ENCODE measurements around the gene IDUA.

The IDUA gene

GRCh38 chr4:1015179-1015578, 28.3 kb downstream of the IDUA start:
- no peak for DNase-seq (ENCODE audit: low read depth in 1 of 2, low spot score in 1 of 2)

GRCh38 chr4:1015746-1016145, 28.9 kb downstream of the IDUA start:
- no peak for DNase-seq (ENCODE audit: low read depth in 1 of 2, low spot score in 1 of 2)

- no peak for DNase-seq (ENCODE audit: low read depth in 1 of 2, low spot score in 1 of 2)
These were observed 30.4 kb downstream of the IDUA start for GRCh38 chr4:1017211-1017610.

- no peak for DNase-seq (ENCODE audit: low read depth in 1 of 2, low spot score in 1 of 2)
These were observed 30.9 kb downstream of the IDUA start for GRCh38 chr4:1017706-1018105.

- DNase-seq (ENCODE audit: low read depth in 1 of 2, low spot score in 1 of 2), result no peak
These were observed 31.5 kb downstream of the IDUA start for GRCh38 chr4:1018147-1019020.

- DNase-seq (ENCODE audit: low read depth in 1 of 2, low spot score in 1 of 2), result no peak
These were observed 32.5 kb downstream of the IDUA start for GRCh38 chr4:1019320-1019719.

GRCh38 chr4:1019729-1020470, 33.1 kb downstream of the IDUA start:
- DNase-seq (ENCODE audit: low read depth in 1 of 2, low spot score in 1 of 2), result no peak

- no peak for DNase-seq (ENCODE audit: low read depth in 1 of 2, low spot score in 1 of 2)
These were observed 34.7 kb downstream of the IDUA start for GRCh38 chr4:1021386-1022050.

GRCh38 chr4:1022051-1022738, 35.4 kb downstream of the IDUA start:
- DNase-seq (ENCODE audit: low read depth in 1 of 2, low spot score in 1 of 2), result no peak

GRCh38 chr4:1022739-1023066, 35.9 kb downstream of the IDUA start:
- DNase-seq (ENCODE audit: low read depth in 1 of 2, low spot score in 1 of 2), result no peak

GRCh38 chr4:1023075-1023640, 36.3 kb downstream of the IDUA start:
- DNase-seq (ENCODE audit: low read depth in 1 of 2, low spot score in 1 of 2), result no peak

GRCh38 chr4:1023895-1024740, 37.3 kb downstream of the IDUA start:
- no peak for DNase-seq (ENCODE audit: low read depth in 1 of 2, low spot score in 1 of 2)

GRCh38 chr4:1024882-1025545, 38.2 kb downstream of the IDUA start:
- no peak for DNase-seq (ENCODE audit: low read depth in 1 of 2, low spot score in 1 of 2)

- DNase-seq (ENCODE audit: low read depth in 1 of 2, low spot score in 1 of 2), result peak in 1 of 2 donors; percentile 29
These were observed 39.3 kb downstream of the IDUA start for GRCh38 chr4:1026115-1026514.

GRCh38 chr4:1027219-1027914, 40.5 kb downstream of the IDUA start:
- no peak for DNase-seq (ENCODE audit: low read depth in 1 of 2, low spot score in 1 of 2)

- no peak for DNase-seq (ENCODE audit: low read depth in 1 of 2, low spot score in 1 of 2)
These were observed 41.0 kb downstream of the IDUA start for GRCh38 chr4:1027915-1028238.

- no peak for DNase-seq (ENCODE audit: low read depth in 1 of 2, low spot score in 1 of 2)
These were observed 41.9 kb downstream of the IDUA start for GRCh38 chr4:1028574-1029220.

- no peak for DNase-seq (ENCODE audit: low read depth in 1 of 2, low spot score in 1 of 2)
These were observed 42.7 kb downstream of the IDUA start for GRCh38 chr4:1029529-1029928.

GRCh38 chr4:1030031-1030430, 43.2 kb downstream of the IDUA start:
- no peak for DNase-seq (ENCODE audit: low read depth in 1 of 2, low spot score in 1 of 2)
